Endothelial cell of umbilical vein (primary cell): ENCODE measurements around the gene TLE7. TPM values are rescaled to one million over a fixed set of nuclear protein-coding genes. Genes with fewer than 3 reads are reported as not detected.

Experiments
- BruUV-seq: library from RNA; stranded (reverse); fragments of 400-500 nt; replicated peaks from 2 replicates; lab custom pipeline; 2021; lab: Mats Ljungman, UMichigan
- CTCF ChIA-PET: fragments of 300-600, 350-600 bp; sonication (Branson Sonifier 250); formaldehyde crosslinking; loops from one replicate; lab custom pipeline; 2021; ENCODE audit warnings: antibody characterized with exemption, inconsistent platforms; lab: Charles Lee
- POLR2A ChIA-PET: fragments of 300-600, 350-600 bp; sonication (Branson Sonifier 250); formaldehyde crosslinking; loops from one replicate; lab custom pipeline; 2021; ENCODE audit warnings: antibody characterized with exemption, inconsistent platforms; lab: Charles Lee
- DNase-seq: peaks from one replicate; pipeline ENCODE4 v3.0.0-alpha.2; 2011; ENCODE audit warnings: low read depth, low spot score
- FAIRE-seq: peaks from 2 replicates; lab custom pipeline; 2011; peaks lifted over from hg19 to GRCh38; lab: Jason Lieb, UNC
- H2AFZ ChIP-seq: 2 replicates; pipeline ENCODE4 v1.6.0; 2012; ENCODE audit warnings: low read depth, low read length, control low read depth, inconsistent platforms
- H3K27ac ChIP-seq: 2 replicates; pipeline ENCODE4 v1.5.1; 2011; ENCODE audit warnings: low read depth, mild to moderate bottlenecking, control low read depth, low read length, moderate library complexity; ENCODE audit not compliant: insufficient read depth
- H3K27me3 ChIP-seq, 2 experiments: 2 replicates each; pipeline versions ENCODE4 v1.6.0 to v1.6.1; 2011; ENCODE audit warnings: low read length in 2 of 2, mixed read lengths in 1 of 2; ENCODE audit not compliant: control insufficient read depth in 2 of 2, insufficient read depth in 2 of 2
- H3K36me3 ChIP-seq, 2 experiments: 2 replicates in 1 of 2; 3 replicates in 1 of 2; pipeline ENCODE4 v1.5.1; 2011; ENCODE audit warnings: low read length in 2 of 2, mild to moderate bottlenecking in 1 of 2, moderate library complexity in 1 of 2; ENCODE audit not compliant: control insufficient read depth in 2 of 2, insufficient read depth in 2 of 2; ENCODE audit errors: extremely low read depth in 1 of 2
- H3K4me1 ChIP-seq: 3 replicates; pipeline ENCODE4 v1.5.1; 2011; ENCODE audit warnings: mild to moderate bottlenecking, low read length; ENCODE audit not compliant: control insufficient read depth, insufficient read depth; ENCODE audit errors: extremely low read depth
- H3K4me2 ChIP-seq: 2 replicates; pipeline ENCODE4 v1.6.1; 2011; ENCODE audit warnings: low read length, control low read depth, mixed read lengths; ENCODE audit not compliant: insufficient read depth
- H3K4me3 ChIP-seq, 3 experiments: fragments of 200-600 bp in 1 of 3; sonication (generic), shearing (Covaris generic) in 1 of 3; replicated peaks in 1 of 3; 2 replicates each; pipeline ENCODE4 v1.5.1; 2011 to 2016; ENCODE audit warnings: control low read depth in 3 of 3, low read length in 3 of 3, mild to moderate bottlenecking in 2 of 3, inconsistent platforms in 1 of 3, low read depth in 1 of 3, moderate library complexity in 1 of 3; ENCODE audit not compliant: insufficient read depth in 1 of 3
- H3K79me2 ChIP-seq: 2 replicates; pipeline ENCODE4 v1.6.0; 2012; ENCODE audit warnings: low read length, inconsistent platforms; ENCODE audit not compliant: control insufficient read depth, insufficient read depth
- H3K9ac ChIP-seq: replicated peaks from 2 replicates; pipeline ENCODE3; 2011; ENCODE audit warnings: low read length, control low read depth; ENCODE audit not compliant: insufficient read depth; ENCODE audit errors: extremely low read depth
- H3K9me1 ChIP-seq: replicated peaks from 3 replicates; pipeline ENCODE4 v1.6.0; 2011; ENCODE audit warnings: mild to moderate bottlenecking, low read length; ENCODE audit not compliant: control insufficient read depth, insufficient read depth; ENCODE audit errors: extremely low read depth
- H3K9me3 ChIP-seq: replicated peaks from 2 replicates; pipeline ENCODE4 v1.5.1; 2012; ENCODE audit warnings: low read length, inconsistent platforms; ENCODE audit not compliant: control insufficient read depth, insufficient read depth
- H4K20me1 ChIP-seq: replicated peaks from 2 replicates; pipeline ENCODE3; 2011; ENCODE audit warnings: mild to moderate bottlenecking, low read length; ENCODE audit not compliant: control insufficient read depth, insufficient read depth; ENCODE audit errors: extremely low read depth
- EZH2 ChIP-seq: IDR thresholded peaks from 2 replicates; pipeline ENCODE4 v1.6.1; 2012; ENCODE audit warnings: borderline replicate concordance, low read depth, mild to moderate bottlenecking, moderate library complexity, low read length, inconsistent platforms; ENCODE audit not compliant: severe bottlenecking
- FOS ChIP-seq: IDR thresholded peaks from 2 replicates; pipeline ENCODE4 v1.6.1; 2011; ENCODE audit warnings: mild to moderate bottlenecking, low read length, moderate library complexity, borderline replicate concordance; ENCODE audit not compliant: insufficient read depth
- GATA2 ChIP-seq: IDR thresholded peaks from 2 replicates; pipeline ENCODE4 v1.7.0; 2011; ENCODE audit warnings: low read depth, mild to moderate bottlenecking, moderate library complexity, mixed read lengths, low read length; ENCODE audit not compliant: insufficient read length, insufficient read depth
- JUN ChIP-seq: IDR thresholded peaks from 2 replicates; pipeline ENCODE4 v1.6.1; 2011; ENCODE audit warnings: borderline replicate concordance, low read depth; ENCODE audit not compliant: insufficient read length, insufficient read depth
- MYC ChIP-seq: IDR thresholded peaks from one replicate; pipeline ENCODE4 v1.6.1; 2011; ENCODE audit warnings: mild to moderate bottlenecking, low read depth, low read length
- POLR2A ChIP-seq: IDR thresholded peaks from 2 replicates; pipeline ENCODE4 v1.6.1; 2012; ENCODE audit warnings: low read depth, mild to moderate bottlenecking, control low read depth, low read length
- POLR2AphosphoS5 ChIP-seq: IDR thresholded peaks from 2 replicates; pipeline ENCODE4 v1.6.1; 2012; ENCODE audit warnings: low read depth, mild to moderate bottlenecking, control low read depth, low read length, moderate library complexity; ENCODE audit not compliant: insufficient read depth
- dilution Hi-C: fragments of 300-500 bp; cut with MboI; formaldehyde crosslinking; loops from one replicate; pipeline ENCODE4 v1.15.0; 2019; ENCODE audit warnings: low sequenced_read_pairs; ENCODE audit not compliant: extremely low pct_ligation_motif_present
- intact Hi-C: fragments of 100-400 bp; cut with micrococcal nuclease; formaldehyde crosslinking; loops from one replicate; pipeline ENCODE4 v1.10.0; 2022
- polyA plus RNA-seq, 4 experiments: library from polyadenylated mRNA; depleted of rRNA in 3 of 4; stranded (reverse) in 3 of 4; unstranded in 1 of 4; fragments of >200 nt; gene quantifications; 2 replicates each; pipeline versions ENCODE4 v1.2.1 to v1.2.3, GENCODE V29; 2011 to 2012; ENCODE audit warnings: missing spikeins in 1 of 4
- total RNA-seq: library from RNA; stranded (reverse); gene quantifications from 2 replicates; pipeline ENCODE4 v1.2.3, GENCODE V29; 2021
- TF ChIP-seq, protein P1 (sequence below): IDR thresholded peaks from 2 replicates; pipeline ENCODE4 v1.6.1; 2011; ENCODE audit not compliant: insufficient read depth, insufficient read length
- TF ChIP-seq, protein P2 (sequence below), 2 donors: IDR thresholded peaks; 1 replicate in 1 of 2; 2 replicates in 1 of 2; pipeline ENCODE4 v1.5.1; 2011; ENCODE audit warnings: low read length in 2 of 2, mild to moderate bottlenecking in 2 of 2, moderate library complexity in 2 of 2, control low read depth in 1 of 2, inconsistent platforms in 1 of 2, low read depth in 1 of 2; ENCODE audit not compliant: insufficient read depth in 1 of 2; ENCODE audit errors: extremely low read depth in 1 of 2

Gene TLE7
- total and polyA plus RNA-seq, 2 donors (not counting 3 experiments of a cell fraction or from before 2014, with no cell fraction given), result not detected

DNA sequence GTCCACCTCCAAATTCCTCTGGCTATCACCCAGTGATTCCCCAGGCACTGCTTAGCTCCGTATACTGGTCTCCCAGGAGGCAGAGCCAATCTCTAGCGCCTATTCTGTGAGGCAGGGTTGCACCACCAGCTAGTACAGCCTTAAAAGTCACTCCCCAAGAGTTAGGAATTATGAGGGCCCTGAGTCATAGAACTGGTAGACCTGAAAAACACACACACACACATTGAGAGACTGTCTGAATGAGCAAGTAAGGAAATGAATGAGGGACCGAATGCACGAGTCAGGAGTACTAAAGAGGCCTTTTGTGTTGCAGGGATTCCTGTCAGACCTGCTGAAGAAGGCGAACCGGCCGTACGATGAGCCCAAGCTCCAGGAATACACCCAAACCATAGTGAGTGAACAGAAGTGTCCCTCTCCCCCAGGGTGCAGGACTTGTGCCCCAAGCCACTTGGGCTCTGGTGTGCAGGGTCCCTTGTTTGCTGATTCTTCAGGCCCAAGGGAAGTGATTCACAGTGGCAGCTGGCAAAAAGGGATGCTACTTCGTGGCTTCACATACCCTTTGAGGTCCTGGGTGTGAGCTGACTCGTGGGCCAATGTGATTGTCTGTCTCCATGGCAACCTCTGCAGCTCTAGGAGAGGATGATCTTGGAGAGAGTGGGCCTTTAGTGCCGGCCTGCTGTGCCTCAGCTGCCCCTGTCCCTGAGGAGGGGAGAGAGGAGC lies 58.6 kb downstream of the TLE7 start:
- Histone ChIP-seq H3K4me2 (no peak overlapping the region), H3K36me3 (no peaks in the 10 kb centered on the region), H3K9me1 (no peaks in the 10 kb centered on the region), H2AFZ (no peak overlapping the region), H3K27me3 (no peaks in the 10 kb centered on the region), H3K79me2 (no peaks in the 10 kb centered on the region), H3K27ac (no peak overlapping the region), H3K9me3 (no peaks in the 10 kb centered on the region), H4K20me1 (no peaks in the 10 kb centered on the region), H3K4me3 (no peak overlapping the region), H3K4me1 (no peaks in the 10 kb centered on the region), H3K9ac (no peak overlapping the region)
- DNase-seq (no peak), FAIRE-seq (no peak)
- BruUV-seq, result no TSS peak
- dilution Hi-C loops, result no loop called here
- ChIA-PET POLR2A (no interaction called here), CTCF (no interaction called here)
- intact Hi-C loops, result no loop called here
- TF ChIP-seq, protein P1, sequence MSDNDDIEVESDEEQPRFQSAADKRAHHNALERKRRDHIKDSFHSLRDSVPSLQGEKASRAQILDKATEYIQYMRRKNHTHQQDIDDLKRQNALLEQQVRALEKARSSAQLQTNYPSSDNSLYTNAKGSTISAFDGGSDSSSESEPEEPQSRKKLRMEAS, result no peak
- TF ChIP-seq GATA2 (no peak), EZH2 (no peak), POLR2A (no peak), POLR2AphosphoS5 (no peak), JUN (no peak), FOS (no peak), MYC (no peak)
- TF ChIP-seq, protein P2, sequence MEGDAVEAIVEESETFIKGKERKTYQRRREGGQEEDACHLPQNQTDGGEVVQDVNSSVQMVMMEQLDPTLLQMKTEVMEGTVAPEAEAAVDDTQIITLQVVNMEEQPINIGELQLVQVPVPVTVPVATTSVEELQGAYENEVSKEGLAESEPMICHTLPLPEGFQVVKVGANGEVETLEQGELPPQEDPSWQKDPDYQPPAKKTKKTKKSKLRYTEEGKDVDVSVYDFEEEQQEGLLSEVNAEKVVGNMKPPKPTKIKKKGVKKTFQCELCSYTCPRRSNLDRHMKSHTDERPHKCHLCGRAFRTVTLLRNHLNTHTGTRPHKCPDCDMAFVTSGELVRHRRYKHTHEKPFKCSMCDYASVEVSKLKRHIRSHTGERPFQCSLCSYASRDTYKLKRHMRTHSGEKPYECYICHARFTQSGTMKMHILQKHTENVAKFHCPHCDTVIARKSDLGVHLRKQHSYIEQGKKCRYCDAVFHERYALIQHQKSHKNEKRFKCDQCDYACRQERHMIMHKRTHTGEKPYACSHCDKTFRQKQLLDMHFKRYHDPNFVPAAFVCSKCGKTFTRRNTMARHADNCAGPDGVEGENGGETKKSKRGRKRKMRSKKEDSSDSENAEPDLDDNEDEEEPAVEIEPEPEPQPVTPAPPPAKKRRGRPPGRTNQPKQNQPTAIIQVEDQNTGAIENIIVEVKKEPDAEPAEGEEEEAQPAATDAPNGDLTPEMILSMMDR (IDR thresholded peaks at IDR 0.05; ENCODE audit: extremely low read depth in 1 of 2, insufficient read depth in 1 of 2, low read depth in 1 of 2, low read length in 2 of 2), result no peak
